GM10266 (cell line): ENCODE data around the gene TMEM156.
A peak's percentile ranks its signal among the peaks of the same experiment; 100 is the strongest.

Source experiments
- DNase-seq: peaks from one replicate; pipeline ENCODE4 v3.0.0; 2012; ENCODE audit errors: extremely low spot score
- TF ChIP-seq, protein P1 (sequence below): IDR thresholded peaks from 2 replicates; pipeline ENCODE4 v1.5.1; 2012; ENCODE audit warnings: mild to moderate bottlenecking, low read depth; ENCODE audit not compliant: control insufficient read depth, insufficient read depth; ENCODE audit errors: missing control alignments

Gene TMEM156

DNA sequence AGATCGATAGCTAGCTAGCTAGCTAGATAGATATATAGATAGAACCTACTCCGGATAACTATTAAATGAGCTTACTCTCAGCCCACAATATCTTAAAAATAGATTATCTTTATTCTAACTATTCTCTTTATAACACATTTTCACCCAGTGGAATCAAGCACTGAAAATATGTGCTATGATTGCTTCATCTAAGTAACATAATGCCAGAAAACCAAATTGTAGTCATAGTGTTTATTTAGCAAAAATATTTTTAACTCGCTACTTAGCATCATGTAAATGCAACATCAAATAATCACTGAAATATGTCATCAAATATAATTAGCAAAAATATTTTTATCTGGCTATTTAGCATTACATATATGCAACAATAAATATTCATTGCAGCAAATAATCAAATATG, 1.5 kb downstream of the TMEM156 start:
- TF ChIP-seq, protein P1, sequence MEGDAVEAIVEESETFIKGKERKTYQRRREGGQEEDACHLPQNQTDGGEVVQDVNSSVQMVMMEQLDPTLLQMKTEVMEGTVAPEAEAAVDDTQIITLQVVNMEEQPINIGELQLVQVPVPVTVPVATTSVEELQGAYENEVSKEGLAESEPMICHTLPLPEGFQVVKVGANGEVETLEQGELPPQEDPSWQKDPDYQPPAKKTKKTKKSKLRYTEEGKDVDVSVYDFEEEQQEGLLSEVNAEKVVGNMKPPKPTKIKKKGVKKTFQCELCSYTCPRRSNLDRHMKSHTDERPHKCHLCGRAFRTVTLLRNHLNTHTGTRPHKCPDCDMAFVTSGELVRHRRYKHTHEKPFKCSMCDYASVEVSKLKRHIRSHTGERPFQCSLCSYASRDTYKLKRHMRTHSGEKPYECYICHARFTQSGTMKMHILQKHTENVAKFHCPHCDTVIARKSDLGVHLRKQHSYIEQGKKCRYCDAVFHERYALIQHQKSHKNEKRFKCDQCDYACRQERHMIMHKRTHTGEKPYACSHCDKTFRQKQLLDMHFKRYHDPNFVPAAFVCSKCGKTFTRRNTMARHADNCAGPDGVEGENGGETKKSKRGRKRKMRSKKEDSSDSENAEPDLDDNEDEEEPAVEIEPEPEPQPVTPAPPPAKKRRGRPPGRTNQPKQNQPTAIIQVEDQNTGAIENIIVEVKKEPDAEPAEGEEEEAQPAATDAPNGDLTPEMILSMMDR = no peak
- DNase-seq = no peak

- TF ChIP-seq, protein P1 = peak; percentile 22
Observed at GRCh38 chr4:39029752-39030694, 2.2 kb downstream of the TMEM156 start.

GRCh38 chr4:39026096-39026495, 6.1 kb downstream of the TMEM156 start:
- TF ChIP-seq, protein P1 = no peak
- no peak for DNase-seq

More at GRCh38 chr4:39029752-39030694, 2.2 kb downstream of the TMEM156 start:
- DNase-seq = peak; percentile 15

DNA sequence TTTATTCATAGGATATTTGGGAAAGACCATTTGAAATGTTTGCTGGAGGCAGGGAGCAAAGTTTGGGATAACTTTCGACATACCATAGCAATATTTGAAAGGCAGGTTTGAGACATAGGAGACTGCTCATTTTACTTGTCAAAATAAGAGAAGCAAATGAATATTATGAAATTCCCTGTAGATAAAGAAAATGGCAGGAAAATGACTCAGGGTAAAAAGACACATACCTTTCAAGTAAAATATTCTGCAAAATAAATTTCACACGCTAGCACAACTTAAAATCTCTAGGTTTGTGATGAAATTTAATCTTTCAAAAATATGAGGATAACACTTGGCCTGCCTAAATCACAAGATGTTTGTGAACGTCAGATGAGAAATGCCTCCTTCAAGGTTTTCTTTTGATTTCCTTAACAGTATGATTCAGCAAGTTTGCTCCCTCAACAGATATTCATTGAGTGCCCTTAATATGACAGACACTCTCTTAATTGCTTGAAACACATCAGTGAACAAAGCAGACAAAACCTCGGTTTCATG, 6.6 kb downstream of the TMEM156 start:
- DNase-seq = no peak
- TF ChIP-seq, protein P1 = no peak

- DNase-seq = no peak
Observed at GRCh38 chr4:39024311-39024865, 7.8 kb downstream of the TMEM156 start.

GRCh38 chr4:39023059-39023458, 9.2 kb downstream of the TMEM156 start:
- no peak for DNase-seq
- TF ChIP-seq, protein P1 = no peak

More at GRCh38 chr4:39024311-39024865, 7.8 kb downstream of the TMEM156 start:
- TF ChIP-seq, protein P1 = no peak

DNA sequence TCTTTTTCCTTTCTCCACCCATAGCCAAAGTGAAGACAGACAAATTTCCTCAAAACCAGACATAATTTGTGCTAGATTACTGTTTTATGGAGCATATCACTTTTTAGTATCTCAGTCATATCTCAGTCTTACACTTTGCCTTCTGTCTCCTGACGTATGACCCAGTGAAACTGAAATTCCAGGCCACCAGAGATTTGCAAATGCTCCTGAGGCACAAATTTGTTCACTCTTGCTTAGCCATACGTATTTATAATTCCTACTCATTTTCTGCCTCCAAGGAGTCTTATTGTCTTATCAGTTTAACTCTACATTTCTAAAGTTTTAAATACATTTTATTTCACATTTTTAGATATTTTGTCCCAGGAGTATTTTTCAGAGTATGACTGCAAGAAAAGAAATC, 10.0 kb downstream of the TMEM156 start:
- TF ChIP-seq, protein P1 = no peak
- DNase-seq = no peak
